ENCODE results near the gene C7orf33.
"Not testable (repeated sequence)": the region's sequence is repeated elsewhere in the genome, so short reads cannot be mapped to it uniquely, and the experiment has no call there.

C7orf33 gene

GRCh38 chr7:148590471-148590870 lies at the start of gene C7orf33:
Gene C7orf33 (plus strand): TSS chr7:148590766. CDS start chr7:148590926, 160 bp downstream.
- no peak for DNase-seq

- no peak for DNase-seq
Observed at GRCh38 chr7:148541891-148542504, 48.6 kb upstream of the C7orf33 start.

GRCh38 chr7:148543302-148543701 lies 47.3 kb upstream of the C7orf33 start:
- DNase-seq = no peak

GRCh38 chr7:148545172-148545571 lies 45.4 kb upstream of the C7orf33 start:
- DNase-seq = no peak

GRCh38 chr7:148545932-148546331 lies 44.6 kb upstream of the C7orf33 start:
- no peak for DNase-seq

- no peak for DNase-seq
Observed at GRCh38 chr7:148546857-148547256, 43.7 kb upstream of the C7orf33 start.

- no peak for DNase-seq
Observed at GRCh38 chr7:148547951-148548350, 42.6 kb upstream of the C7orf33 start.

- no peak for DNase-seq
Observed at GRCh38 chr7:148553979-148554378, 36.6 kb upstream of the C7orf33 start.

- DNase-seq = no peak
Observed at GRCh38 chr7:148556892-148557291, 33.7 kb upstream of the C7orf33 start.

GRCh38 chr7:148558914-148559313 lies 31.7 kb upstream of the C7orf33 start:
- DNase-seq = no peak

- no peak for DNase-seq
Observed at GRCh38 chr7:148561099-148561498, 29.5 kb upstream of the C7orf33 start.

GRCh38 chr7:148563583-148564274 lies 26.8 kb upstream of the C7orf33 start:
- no peak for DNase-seq

GRCh38 chr7:148564275-148564951 lies 26.2 kb upstream of the C7orf33 start:
- peak; percentile 37 for DNase-seq

- no peak for DNase-seq
Observed at GRCh38 chr7:148566736-148567135, 23.8 kb upstream of the C7orf33 start.

GRCh38 chr7:148567524-148567923 lies 23.0 kb upstream of the C7orf33 start:
- DNase-seq = no peak

- no peak for DNase-seq
Observed at GRCh38 chr7:148570510-148570909, 20.1 kb upstream of the C7orf33 start.

GRCh38 chr7:148570973-148571372 lies 19.6 kb upstream of the C7orf33 start:
- DNase-seq = not testable (repeated sequence)

- DNase-seq = no peak
Observed at GRCh38 chr7:148571381-148571780, 19.2 kb upstream of the C7orf33 start.

GRCh38 chr7:148572067-148572522 lies 18.5 kb upstream of the C7orf33 start:
- no peak for DNase-seq

- not testable (repeated sequence) for DNase-seq
Observed at GRCh38 chr7:148573581-148573980, 17.0 kb upstream of the C7orf33 start.

- DNase-seq = peak; percentile 76
Observed at GRCh38 chr7:148575640-148576411, 14.7 kb upstream of the C7orf33 start.

- no peak for DNase-seq
Observed at GRCh38 chr7:148579366-148579765, 11.2 kb upstream of the C7orf33 start.

GRCh38 chr7:148580446-148580845 lies 10.1 kb upstream of the C7orf33 start:
- DNase-seq = no peak
